ENCODE data around the gene DTX4.
"Not testable (repeated sequence)": the region's sequence is repeated elsewhere in the genome, so short reads cannot be mapped to it uniquely, and the experiment has no call there.

DTX4 gene

DNA sequence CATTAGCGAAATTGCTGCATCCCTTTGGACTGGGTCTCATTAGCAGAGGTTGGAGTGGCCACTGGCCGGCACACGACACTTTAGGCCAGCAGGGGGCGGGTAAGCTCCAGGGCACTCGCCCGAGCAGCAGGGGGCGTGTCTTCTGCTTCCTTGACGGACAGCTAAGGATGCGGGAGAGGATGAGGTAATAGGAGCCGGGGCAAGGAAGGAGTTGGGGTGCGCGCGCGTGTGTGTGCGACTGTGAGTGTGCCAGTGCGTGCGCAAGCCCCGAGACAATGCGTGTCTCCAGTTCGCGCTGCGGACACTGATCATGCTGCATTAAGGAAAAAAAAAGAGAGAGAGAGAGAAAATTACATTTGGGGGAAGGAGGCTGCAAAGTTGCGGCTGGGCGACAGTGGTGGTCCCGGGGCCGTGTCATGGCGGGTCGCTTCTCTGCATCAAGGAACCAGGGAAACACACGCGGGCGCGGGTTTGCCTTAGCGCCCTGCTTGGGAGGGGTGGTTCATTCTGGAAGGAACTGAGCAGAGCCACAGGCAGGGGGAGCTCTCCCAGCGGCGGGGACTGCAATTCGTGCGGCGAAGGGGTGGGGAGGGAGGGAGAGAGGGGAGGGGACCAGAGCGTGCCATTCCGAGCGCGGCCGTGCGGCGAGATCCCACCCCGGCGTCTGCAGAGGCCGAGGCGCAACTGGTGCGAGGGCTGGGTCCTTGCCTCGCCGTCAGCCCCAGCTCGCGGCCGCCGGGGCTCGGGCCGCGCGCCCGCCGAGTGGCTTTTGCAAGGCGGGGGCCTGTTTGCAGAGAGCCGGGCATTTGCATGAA lies at the start of gene DTX4:
Gene DTX4 (plus strand): TSS at position 625 of the 815 bp plus-strand sequence. CDS start 464 bp downstream, outside the sequence.
- peak; percentile 81 for DNase-seq (ENCODE audit: low read depth)

DNA sequence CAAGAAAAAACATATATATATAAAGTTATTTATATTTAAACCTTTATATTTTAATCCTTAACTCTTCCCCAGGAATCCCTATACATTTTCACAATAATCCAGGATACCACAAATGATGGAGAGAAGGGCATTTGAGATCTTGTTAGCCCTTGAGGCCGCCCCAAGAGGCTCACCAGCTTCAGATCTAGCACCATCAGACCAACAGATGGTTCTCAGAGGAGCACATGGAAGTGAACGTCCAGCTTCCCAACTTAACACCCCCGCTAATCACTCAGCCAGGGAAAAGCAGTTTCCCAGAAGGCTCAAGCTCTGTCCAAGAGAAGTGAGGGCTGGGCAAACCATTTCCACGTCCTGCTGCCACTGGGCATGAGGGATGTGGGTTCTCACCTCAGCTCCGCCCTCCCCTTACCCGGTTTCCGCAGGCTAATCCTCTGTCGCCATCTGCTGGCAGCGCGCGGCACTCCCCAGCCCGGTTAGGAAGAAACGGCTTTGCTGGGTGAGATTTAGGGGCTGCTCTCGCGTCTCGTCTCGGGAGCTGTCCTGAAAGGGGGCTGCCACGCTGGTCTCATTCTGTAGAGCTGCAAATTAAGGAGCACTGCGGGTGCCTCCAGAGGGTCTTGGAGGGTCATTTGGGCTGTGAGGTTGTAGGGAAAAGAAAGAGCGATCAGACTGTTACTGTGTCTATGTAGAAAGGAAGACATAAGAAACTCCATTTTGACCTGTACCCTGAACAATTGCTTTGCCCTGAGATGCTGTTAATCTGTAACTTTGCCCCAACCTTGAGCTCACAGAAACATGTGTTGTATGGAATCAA lies 36.1 kb upstream of the DTX4 start:
- peak; percentile 80 for DNase-seq (ENCODE audit: low read depth)

DNA sequence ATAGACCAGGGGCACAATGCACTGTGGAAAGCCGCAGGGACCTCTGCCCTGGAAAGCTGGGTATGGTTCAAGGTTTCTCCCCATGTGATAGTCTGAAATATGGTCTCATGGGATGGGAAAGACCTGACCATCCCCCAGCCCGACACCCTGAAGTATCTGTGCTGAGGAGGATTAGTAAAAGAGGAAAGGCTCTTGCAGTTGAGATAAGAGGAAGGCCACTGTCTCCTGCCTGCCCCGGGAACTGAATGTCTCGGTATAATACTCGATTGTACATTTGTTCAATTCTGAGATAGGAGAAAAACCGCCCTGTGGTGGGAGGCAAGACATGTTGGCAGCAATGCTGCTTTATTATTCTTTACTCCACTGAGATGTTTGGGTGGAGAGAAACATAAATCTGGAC lies 35.4 kb upstream of the DTX4 start:
- DNase-seq (ENCODE audit: low read depth): not testable (repeated sequence)

DNA sequence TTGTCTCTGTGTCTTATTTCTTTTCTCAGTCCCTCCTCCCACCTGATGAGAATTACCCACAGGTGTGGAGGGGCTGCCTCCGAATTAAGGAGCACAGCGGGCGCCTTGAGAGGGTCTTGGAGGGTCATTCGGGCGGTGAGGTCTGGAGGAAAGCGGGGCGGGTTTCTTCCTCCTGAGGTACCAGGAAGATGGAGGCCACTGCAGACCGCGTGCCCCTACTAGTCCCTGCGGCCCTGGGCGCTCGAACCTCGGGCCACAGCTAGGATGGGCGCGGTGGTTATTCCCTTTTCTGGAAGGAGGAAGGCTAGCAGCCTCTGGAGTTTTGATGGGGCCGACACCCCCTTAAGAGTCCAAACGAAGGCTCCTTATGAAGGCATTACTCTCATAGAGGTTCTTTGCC lies 34.7 kb upstream of the DTX4 start:
- no peak for DNase-seq (ENCODE audit: low read depth)

DNA sequence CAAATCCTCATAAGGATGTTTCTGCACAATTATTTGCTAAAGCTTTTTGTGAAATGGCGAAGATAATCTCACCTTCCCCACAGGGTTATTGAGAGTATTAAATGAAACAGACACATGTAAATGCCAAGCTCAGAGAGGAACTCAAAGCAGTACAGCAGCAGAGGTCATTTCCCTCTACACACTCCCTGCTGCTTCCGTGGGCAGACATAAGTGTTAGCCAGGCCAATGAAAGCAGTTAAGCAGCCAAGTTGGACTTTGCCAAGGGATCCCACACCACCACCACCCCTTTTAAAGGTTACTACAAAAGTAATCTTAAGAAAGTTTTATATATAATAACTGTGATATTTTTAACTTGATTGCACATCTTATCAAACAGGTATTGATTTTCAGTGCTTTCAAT lies 33.3 kb upstream of the DTX4 start:
- no peak for DNase-seq (ENCODE audit: low read depth)

DNA sequence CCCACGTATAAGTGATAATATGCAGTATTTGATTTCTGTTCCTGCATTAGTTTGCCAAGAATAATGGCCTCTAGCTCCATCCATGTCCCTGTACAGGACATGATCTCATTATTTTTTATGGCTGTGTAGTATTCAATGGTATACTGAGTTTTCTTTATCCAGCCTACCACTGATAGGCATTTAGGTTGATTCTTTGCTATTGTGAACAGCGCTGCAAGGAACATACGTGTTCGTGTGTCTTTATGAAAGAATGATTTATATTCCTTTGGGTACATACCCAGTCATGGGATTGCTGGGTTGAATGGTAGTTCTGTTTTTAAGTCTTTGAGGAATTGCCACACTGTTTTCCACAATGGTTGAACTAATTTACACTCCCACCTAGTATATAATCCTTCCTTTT lies 30.7 kb upstream of the DTX4 start:
- DNase-seq (ENCODE audit: low read depth): no peak

DNA sequence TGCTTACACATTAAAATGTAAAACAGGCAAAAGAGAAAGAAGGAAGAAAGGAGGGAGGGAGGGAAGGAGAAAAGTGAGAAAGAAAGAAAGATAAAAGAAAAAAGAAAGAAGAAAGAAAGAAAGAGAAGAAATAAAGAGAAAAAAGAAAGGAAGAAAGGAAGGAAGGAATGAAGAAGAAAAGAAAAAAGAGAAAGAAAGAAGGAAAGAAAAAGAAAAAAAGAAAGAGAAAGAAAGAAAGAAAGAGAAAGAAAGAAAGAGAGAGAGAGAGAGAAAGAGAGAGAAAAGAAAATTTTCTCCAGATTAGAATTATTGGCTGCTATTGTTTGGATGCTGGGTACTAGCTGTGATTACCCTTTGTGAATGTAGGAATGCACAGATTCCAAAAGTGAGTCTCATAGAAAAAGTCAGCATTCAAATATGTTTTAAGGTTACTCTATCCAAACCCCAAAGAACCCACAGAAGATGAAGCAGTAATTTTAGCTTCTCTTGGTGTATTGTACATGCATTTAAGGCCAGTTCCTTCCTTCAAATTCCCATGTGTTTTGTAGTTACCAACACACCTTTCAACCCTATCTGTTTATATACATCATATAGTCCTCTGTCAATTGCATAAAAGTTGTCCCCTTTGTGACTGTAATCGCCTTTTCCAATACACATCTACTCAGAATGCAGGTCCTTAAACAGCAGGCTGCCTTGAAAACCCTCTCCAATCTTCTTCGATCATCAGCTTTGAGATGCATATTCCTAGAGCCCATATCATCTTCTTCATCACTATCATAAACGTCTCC lies 30.1 kb upstream of the DTX4 start:
- no peak for DNase-seq (ENCODE audit: low read depth)

DNA sequence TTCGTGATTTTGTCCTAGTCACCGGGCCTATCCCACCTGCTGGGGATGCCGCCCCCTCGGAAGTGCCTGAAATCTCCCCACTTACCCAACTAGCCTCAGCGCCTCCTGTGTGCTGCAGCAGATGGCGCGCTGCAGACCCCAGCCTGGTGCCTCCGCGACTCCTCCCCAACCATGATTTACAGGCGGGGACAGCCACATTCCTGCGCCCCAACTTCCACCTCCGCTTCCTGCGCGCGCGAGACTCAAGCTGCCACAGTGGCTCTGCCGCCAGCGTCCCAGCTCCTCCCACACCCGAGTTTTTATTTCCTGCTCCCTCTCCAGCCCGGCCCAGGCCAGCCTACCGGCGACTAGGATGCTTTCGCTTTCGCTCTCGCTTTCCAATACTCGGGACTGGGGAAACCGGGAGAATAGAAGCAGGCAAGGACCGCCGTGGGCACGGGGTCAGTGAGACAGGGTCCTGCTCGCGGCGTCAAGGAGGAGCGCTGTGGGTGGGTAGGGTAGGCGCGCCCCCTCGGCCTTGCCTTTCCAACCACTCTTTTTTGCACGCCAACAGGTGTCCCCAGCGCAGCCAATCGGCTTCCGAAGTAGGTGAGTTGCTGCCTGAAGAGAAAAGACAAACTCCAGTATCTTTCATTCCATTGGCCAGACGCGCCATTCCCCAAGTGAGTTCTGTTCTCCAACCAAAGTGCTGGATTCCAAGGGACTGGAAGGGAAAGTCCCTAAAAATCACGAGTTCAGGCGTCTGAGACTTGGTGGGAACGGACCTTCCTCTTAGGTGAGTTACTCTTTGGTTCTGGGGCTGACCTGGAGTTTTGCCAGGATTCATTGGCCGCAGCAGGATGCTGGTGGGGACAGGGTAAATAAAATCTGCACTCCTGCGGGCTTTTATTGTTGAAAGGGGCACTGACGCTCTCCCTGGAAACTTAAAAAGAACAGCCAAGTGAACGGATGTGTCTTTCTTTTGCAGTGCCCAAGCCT lies 29.1 kb upstream of the DTX4 start, which contains the start of gene FAM111A:
Gene FAM111A (plus strand): TSS at position 327 of the 978 bp plus-strand sequence. CDS start 6,017 bp downstream, outside the sequence.
- peak; percentile 67 for DNase-seq (ENCODE audit: low read depth)

DNA sequence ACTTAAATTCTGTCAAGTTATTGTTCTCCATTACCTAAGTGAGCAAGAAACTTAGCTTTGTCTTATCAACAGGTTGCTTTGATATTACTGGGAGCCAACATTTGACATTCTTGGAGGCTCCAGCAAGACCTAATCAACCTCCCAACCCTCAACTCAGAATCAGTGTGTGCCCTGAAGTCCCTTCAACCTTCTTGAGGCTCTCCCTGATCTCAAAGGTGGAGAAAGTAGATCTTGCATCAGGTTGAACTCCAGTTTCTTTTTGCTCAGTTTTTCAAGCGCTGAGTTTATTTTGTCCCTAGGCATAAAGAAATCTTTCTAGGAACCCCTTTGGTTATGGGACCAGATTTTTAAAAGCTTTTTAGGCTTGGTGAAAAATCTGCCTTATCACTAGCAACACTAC lies 27.8 kb upstream of the DTX4 start:
- DNase-seq (ENCODE audit: low read depth): no peak

DNA sequence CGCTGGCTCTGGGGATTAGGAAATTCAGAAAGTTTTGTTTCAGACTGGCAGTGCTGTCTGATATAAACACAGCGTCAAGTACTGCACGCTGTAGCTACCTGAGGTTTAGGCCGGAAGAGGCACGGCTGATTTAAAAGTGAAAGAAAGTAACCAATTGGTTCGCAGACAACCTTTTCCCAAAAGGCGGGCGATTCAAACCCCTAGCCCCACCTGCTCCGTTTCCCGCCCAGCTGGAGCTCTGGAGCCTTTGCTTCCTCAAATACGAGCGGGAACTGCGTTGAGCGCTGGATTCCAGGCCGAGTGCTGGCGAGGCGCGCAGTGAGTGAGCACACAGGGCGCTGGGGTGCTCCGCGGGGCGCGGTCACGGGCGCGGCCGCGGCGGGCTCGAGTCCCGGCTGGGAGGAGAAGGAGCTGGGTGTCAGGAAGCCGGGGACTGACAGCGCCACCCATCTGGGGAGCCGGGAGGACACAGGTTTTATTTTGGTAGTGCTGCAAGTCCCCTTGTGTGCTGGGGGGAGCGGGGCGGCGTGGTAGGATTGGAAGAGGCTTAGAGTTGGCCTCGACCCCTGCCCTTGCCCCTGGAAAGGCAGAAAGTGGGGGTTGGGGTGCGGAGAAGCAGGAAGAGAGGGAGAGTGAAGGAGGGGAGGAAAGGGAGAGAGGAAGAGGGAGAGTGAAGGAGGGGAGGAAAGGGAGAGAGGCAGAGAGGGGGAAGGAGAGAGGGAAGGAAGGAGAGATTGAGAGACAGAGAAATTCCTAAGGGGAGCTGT lies 27.2 kb upstream of the DTX4 start:
- peak; percentile 43 for DNase-seq (ENCODE audit: low read depth)

DNA sequence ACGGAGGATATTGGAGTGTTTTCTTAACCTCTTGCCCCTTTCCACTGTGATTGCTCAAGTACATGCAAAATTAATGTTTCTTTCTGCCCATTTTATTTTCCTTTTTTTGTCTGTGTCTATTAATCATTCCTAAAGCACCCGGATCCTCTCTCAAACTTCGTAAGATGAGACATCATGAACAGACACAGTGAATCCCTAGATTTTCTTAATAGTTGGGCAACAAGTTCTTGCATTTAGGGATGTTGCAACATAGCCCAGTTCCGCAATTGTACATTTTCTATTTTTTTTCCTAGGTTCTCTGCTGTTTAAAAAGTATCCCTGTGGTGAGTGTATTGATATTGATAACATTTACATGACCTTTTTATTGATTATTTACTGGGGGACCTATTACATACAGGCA lies 26.4 kb upstream of the DTX4 start:
- DNase-seq (ENCODE audit: low read depth): no peak

DNA sequence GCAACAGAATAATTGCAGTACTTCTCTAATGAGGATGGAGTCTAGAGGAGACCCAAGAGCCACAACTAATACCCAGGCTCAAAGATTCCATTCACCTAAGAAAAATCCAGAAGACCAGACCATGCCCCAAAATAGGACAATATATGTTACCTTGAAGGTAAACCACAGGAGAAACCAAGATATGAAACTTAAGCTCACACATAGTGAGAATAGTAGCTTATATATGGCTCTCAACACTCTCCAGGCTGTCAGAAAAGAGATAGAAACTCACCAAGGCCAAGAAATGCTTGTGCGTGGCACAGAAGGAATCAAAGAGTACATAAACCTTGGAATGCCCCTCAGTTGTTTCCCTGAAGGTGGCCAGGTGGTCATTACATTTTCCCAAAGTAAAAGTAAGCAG lies 20.2 kb upstream of the DTX4 start:
- no peak for DNase-seq (ENCODE audit: low read depth)

DNA sequence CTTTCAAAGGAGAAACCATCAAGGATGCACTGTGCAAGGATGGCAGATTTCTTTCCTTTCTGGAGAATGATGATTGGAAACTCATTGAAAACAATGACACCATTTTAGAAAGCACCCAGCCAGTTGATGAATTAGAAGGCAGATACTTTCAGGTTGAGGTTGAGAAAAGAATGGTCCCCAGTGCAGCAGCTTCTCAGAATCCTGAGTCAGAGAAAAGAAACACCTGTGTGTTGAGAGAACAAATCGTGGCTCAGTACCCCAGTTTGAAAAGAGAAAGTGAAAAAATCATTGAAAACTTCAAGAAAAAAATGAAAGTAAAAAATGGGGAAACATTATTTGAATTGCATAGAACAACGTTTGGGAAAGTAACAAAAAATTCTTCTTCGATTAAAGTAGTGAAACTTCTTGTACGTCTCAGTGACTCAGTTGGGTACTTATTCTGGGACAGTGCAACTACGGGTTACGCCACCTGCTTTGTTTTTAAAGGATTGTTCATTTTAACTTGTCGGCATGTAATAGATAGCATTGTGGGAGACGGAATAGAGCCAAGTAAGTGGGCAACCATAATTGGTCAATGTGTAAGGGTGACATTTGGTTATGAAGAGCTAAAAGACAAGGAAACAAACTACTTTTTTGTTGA lies 19.5 kb upstream of the DTX4 start:
- DNase-seq (ENCODE audit: low read depth): no peak

DNA sequence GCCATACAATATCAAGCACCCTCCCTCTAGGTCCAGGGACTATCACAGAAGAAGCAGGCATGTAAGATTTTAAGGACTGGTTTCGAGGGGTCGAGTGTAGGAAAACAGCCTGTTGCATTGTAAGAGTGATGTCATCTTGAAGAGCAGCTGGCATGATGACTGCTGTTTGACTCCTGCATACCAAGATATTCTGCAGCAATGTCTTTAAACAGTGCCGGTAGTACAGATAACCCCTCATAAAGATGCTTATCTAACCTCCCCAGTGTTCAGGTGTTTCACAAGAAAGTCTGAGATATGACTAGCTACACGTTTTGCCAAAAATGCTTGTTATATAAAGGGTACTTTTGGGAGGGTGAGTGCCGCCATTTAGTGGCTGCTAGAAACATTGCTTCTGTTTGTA lies 17.3 kb upstream of the DTX4 start:
- DNase-seq (ENCODE audit: low read depth): no peak

DNA sequence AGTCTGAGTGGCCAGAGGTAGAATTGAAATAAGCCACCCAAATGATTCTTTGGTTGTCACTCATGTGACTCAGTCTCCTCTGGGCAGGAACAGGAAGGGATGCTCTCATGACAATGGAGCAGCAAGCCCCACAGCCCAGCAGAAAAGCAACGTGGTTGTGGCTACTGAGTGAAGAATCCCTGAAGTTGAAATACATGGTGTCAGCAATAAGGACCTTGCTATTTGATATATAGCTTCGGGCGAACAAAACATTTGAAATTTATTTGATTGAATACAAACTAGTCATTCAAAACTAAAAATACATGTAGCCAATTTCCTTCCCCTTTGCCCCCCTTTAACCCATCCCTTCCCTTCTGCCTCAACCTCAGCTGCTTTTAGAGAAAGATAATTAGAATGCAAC lies 14.5 kb upstream of the DTX4 start:
- no peak for DNase-seq (ENCODE audit: low read depth)

DNA sequence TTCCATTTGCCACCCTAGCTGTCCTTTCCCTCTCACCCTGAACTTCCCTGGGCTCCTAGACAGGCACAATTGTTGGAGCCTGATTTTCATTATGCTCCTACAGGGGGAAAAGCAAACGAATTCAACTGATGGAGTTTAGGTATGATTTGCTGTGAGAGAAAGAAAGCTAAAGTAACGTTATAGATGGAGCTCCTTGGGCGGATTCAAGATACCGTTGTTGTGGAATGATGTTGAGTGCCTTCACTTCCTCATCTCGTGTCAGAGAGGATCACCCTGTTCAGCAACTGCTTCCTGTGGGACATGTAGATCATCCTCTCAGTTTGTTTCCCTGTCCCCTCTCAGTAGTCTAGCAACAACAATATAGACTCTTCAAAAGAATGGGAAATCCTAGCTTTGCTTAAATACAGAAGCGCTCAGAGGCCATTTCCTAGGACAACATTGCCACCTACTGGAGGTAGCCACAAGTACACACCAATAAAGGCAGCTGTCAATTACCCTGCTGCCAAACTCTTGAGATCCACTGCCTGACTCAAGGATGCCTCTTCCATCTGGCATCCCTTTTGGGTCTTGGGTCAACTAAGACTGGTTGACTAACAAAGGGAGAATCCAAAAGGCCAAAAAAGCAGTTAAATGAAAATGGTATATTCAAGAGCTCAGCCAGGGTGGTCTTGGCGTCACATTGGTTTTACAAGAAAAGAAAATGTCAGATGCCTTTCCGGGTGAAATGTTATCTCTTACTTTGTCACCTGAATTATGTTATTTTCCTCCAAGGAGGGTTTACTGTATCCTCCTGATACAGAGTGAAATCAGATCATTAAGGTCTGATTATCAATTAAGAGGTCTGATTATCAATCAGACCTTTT lies 13.5 kb upstream of the DTX4 start:
- peak; percentile 37 for DNase-seq (ENCODE audit: low read depth)

DNA sequence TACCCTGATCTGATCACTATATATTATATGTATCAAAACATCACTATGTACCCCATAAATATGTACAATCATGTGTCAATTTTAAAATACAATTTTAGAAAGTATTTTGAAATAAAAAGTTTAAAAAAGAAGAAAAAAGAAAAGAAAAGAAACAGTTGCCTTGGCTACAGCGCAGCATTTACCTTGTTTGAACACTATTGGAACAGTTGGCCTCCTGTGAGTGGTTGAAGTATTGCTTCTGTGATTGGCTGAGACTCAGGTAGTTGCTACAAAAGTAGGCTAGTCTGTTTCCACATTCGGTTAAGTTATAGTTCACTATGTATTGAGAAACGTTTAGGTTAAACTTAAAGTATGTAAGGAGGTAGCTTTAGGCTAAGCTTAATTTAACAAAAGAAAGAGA lies 7.9 kb upstream of the DTX4 start:
- DNase-seq (ENCODE audit: low read depth): no peak

DNA sequence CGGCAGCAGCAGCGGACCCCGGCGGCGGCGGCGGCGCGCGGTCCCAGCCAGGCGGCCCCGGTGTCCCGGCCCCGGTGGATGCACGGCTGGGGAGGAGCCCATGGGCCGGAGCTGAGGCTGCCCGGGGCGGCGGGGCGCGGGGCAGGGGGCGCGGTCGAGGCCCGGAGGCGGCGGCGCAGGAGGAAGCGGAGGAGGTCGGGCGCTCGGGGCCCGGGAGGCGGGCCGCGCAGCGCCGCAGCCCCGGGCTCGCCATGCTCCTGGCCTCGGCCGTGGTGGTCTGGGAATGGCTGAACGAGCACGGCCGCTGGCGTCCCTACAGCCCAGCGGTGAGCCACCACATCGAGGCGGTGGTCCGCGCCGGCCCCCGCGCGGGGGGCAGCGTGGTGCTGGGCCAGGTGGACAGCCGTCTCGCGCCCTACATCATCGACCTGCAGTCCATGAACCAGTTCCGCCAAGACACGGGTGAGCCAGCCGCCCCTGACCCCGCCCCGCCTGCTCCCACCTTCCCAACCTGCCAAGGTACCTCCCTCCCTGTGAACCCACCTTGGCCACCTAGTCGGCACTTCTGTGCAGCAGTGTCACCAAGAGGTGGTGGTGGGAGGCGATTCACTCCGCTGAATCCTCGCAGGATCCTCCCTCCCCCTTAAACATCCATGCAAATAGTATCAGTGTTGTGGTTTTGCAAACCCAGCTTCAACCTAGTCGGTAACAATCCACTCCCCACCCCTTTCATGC lies 580 bp downstream of the DTX4 start:
- DNase-seq (ENCODE audit: low read depth): no peak

Data from stimulated activated CD8-positive, alpha-beta memory T cell treated with anti-CD3 and anti-CD28 coated beads, Interleukin-12 subunit alpha, Interleukin-12 subunit beta, amount 100 ng/mL, for 1 hour (primary cell).